CD4-positive, alpha-beta T cell treated with Interferon alpha-2 for 1 hour (primary cell): ENCODE data around the gene COX5A.
"Not testable (repeated sequence)": the region's sequence is repeated elsewhere in the genome, so short reads cannot be mapped to it uniquely, and the experiment has no call there.

Experiments
- DNase-seq, 2 donors: peaks; one replicate each; pipeline ENCODE4 v3.0.0-alpha.2; 2020 to 2022

Gene COX5A

GRCh38 chr15:74896316-74896715 is 41.6 kb downstream of the COX5A start:
- no peak for DNase-seq

GRCh38 chr15:74895830-74896229 is 42.0 kb downstream of the COX5A start:
- DNase-seq: no peak

GRCh38 chr15:74894383-74894782 is 43.5 kb downstream of the COX5A start:
- DNase-seq: not testable (repeated sequence)

- peak; percentile 54 to 76 for DNase-seq
These were observed 44.2 kb downstream of the COX5A start for GRCh38 chr15:74893627-74894026.

DNA sequence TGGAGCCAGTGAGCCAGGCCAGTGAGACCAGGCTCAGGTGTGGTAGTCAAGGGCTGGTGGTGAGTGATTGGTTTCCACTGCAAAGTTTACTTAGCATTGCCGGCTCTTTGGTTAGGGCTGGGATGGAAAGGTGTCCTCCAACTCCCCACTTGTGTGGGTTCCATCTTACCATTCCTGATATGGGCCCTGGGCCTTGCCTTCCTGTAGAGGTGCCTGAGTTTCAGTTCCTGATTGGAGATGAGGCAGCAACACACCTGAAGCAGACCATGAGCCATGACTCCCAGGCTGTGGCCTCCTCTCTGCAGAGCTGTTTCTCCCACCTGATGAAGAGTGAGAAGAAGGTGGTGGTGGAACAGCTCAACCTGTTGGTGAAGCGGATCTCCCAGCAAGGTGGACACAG is 44.9 kb downstream of the COX5A start:
- no peak for DNase-seq

DNA sequence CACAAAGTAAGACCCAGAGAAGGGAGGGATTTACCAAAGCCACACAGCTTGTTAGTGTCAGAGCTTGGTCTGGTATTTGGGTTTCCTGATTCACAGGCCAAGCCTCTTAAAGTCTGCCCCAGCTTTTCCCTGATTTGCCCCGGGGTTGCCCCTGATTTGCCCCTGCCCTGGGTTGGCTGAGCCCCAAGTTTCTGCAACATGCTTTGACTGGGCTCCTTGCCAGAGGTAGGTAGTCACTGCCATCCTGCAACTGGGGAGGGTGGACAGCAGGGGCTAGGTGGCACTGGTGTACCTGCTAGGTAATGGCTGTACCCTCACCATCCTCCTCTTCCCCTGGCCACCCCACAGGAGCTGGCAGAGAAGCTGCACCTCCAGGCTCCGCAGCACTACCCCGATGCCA is 45.6 kb downstream of the COX5A start:
- DNase-seq: no peak

GRCh38 chr15:74891469-74891868 is 46.4 kb downstream of the COX5A start:
- DNase-seq: no peak

DNA sequence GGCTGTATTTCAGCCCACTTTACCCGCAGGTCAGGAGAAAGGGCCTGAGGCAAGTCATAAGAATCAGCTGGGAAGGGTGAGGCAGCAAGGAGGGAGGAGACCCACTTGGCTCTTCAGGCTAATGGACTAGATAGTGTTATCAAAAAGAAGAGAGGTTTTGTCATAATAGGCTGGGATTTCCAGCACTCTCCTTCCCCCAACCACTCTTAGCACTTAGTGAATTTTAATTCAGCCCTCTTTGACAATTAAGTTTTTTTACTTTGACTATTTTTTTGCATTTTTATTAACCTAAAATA is 47.3 kb downstream of the COX5A start:
- no peak for DNase-seq

GRCh38 chr15:74889883-74890664 is 47.8 kb downstream of the COX5A start, which contains the start of gene MPI:
TSS of gene MPI (plus strand) at chr15:74890042. CDS start at chr15:74890074, 32 bp downstream.
- peak; percentile 79 to 88 for DNase-seq

GRCh38 chr15:74889390-74889882 is 48.4 kb downstream of the COX5A start:
- no peak for DNase-seq

- DNase-seq: no peak
These were observed 49.2 kb downstream of the COX5A start for GRCh38 chr15:74888716-74889115.

- DNase-seq: not testable (repeated sequence)
These were observed 50.2 kb downstream of the COX5A start for GRCh38 chr15:74887537-74888193.

GRCh38 chr15:74885461-74885860 is 52.4 kb downstream of the COX5A start:
- DNase-seq: no peak

DNA sequence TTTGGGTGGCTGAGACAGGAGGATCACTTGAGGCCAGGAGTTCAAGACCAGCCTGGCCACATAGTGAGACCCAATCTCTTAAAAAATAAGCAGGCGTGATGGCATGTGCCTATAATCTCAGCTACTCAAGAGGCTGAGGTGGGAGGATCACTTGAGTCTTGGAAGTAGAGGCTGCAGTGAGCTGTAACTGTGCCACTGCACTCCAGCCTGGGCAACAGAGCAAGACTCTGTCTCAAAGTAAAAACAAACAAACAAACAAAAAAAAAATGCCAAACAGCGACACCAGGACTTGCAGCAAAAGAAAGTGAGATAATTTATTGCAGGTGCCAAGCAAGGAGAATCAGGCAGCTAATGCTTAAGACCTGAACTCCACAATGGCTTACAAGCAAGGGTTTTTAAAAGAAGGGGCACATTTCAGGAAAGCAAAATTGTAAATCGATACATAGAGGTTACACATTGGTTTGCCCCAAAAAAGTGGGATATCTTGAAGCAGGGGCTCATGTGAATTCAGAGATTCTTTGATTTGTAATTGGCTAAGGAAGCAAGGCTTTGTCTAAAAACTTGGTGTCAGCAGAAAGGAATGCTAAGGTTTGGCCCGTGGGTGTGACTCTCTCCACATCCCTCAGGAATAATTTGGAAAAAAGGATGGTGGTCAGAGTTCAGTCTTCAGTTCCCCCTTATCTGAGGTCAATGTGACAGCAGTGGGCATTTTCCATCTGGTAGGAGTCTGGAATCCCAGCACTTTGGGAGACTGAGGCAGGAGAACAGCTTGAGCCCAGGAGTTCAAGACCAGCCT is 53.2 kb downstream of the COX5A start:
- no peak for DNase-seq

- no peak for DNase-seq
These were observed 55.3 kb downstream of the COX5A start for GRCh38 chr15:74882528-74882927.

GRCh38 chr15:74878273-74878672 is 59.6 kb downstream of the COX5A start:
- DNase-seq: no peak

DNA sequence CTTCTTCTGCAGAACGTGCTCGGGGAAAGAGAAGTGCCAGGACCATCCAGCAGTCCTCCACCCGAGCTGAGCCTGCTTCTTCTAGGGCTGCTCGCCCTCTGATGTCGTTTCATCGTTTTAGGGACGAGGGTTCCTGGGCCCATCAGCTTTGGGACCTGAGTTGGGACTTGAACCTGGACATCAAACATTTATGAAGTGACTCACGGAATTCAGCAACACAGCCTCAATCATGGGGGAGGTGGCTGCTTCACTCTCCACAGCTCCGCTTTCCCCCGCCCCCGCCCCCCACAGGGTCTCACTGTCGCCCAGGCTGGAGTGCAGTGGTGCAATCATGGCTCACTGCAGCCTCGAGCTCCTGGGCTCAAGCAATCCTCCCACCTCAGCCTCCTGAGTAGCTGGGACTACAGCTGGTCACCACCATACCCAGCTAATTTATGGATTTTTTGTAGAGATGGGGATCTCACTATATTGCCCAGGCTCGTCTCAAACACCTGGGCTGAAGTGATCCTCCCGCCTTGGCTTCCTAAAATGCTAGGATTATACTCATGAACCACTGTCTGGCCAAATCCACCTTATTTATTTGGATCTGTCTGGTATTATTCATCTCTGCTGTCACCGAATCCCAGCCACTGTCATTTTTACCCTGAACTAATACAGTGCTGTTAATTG is 64.0 kb downstream of the COX5A start:
- DNase-seq: peak in 1 of 2 donors; percentile 4

DNA sequence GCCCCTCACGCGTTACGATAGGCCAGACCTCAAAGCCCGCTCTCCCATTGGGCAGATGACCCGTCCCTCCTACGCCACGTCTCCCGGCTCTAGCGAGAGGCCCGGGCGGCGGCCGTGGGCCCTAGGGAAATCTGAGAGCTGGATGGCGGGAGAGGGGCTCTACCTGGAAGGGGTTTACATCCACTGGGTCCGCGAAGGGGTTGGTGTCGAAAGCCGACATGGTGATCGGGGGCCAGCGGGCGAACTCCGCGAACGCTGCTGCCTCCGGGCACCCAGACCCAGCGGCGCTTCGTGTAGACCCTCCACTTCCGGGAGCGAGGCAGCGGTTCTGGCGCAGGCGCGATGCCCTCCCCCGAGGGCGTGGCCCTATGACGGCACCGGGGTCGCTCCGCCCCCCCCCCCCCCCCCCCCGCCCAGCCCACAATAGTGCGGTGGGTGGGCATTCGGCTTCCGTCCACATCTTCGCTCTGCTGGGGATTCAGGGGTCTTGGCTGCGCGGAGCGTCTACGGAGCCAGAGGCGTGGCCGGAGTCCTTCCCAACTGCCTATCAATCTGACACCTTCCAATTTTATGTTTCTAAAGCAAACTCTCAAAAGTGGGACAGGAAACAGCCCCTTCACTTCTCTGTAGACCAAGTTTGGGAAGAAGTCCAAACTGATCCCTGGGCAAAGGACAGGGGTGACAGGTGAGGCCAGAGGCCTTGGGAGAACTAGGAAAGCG is 64.7 kb downstream of the COX5A start, which contains the start of gene SCAMP2:
SCAMP2 (minus strand) TSS at position 330 of the 720 bp plus-strand sequence; CDS start at position 220, 110 bp downstream.
- peak; percentile 92 for DNase-seq

GRCh38 chr15:74872702-74873035 is 65.2 kb downstream of the COX5A start:
- DNase-seq: no peak

- no peak for DNase-seq
These were observed 67.2 kb downstream of the COX5A start for GRCh38 chr15:74870436-74871215.
